ENCODE results near the gene SLC16A1.
"Not testable (repeated sequence)": the region's sequence is repeated elsewhere in the genome, so short reads cannot be mapped to it uniquely, and the experiment has no call there.

DNA sequence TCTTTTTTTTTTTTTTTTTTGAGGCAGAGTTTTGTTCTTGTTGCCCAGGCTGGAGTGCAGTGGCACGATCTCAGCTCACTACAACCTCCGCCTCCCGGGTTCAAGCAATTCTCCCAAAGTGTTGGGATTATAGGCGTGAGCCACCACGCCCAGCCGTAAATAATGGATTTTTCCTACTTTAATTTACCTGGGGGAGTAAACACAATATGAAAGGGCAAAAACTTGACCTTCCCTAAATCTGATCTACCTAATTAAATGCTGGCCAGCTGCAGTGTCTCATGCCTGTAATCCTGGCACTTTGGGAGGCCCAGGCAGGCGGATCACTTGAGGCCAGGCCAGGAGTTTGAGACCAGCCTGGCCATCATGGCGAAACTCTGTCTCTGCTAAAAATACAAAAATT is 25.8 kb upstream of the SLC16A1 start:
- TF ChIP-seq, protein P1, sequence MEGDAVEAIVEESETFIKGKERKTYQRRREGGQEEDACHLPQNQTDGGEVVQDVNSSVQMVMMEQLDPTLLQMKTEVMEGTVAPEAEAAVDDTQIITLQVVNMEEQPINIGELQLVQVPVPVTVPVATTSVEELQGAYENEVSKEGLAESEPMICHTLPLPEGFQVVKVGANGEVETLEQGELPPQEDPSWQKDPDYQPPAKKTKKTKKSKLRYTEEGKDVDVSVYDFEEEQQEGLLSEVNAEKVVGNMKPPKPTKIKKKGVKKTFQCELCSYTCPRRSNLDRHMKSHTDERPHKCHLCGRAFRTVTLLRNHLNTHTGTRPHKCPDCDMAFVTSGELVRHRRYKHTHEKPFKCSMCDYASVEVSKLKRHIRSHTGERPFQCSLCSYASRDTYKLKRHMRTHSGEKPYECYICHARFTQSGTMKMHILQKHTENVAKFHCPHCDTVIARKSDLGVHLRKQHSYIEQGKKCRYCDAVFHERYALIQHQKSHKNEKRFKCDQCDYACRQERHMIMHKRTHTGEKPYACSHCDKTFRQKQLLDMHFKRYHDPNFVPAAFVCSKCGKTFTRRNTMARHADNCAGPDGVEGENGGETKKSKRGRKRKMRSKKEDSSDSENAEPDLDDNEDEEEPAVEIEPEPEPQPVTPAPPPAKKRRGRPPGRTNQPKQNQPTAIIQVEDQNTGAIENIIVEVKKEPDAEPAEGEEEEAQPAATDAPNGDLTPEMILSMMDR (IDR thresholded peaks at IDR 0.05) = not testable (repeated sequence)
- not testable (repeated sequence) for TF ChIP-seq EZH2, EZH2phosphoT487 (IDR thresholded peaks at IDR 0.05)
